Measurements from ENCODE around the gene PIAS4.

DNA sequence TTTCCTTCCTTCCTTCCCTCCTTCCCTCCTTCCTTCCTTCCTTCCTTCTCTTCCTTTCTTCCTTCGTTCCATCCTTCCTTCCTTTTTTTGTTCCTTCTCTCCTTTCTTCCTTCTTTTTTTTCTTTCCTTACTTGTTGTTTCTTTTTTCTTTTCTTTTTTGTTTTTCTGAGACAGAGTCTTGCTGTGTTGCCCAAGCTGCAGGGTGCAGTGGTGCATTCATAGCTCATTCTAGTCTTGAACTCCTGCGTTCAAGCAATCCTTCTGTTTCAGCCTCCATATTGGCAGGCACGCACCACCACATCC, 16.8 kb upstream of the PIAS4 start:
- TF ChIP-seq, protein P1, sequence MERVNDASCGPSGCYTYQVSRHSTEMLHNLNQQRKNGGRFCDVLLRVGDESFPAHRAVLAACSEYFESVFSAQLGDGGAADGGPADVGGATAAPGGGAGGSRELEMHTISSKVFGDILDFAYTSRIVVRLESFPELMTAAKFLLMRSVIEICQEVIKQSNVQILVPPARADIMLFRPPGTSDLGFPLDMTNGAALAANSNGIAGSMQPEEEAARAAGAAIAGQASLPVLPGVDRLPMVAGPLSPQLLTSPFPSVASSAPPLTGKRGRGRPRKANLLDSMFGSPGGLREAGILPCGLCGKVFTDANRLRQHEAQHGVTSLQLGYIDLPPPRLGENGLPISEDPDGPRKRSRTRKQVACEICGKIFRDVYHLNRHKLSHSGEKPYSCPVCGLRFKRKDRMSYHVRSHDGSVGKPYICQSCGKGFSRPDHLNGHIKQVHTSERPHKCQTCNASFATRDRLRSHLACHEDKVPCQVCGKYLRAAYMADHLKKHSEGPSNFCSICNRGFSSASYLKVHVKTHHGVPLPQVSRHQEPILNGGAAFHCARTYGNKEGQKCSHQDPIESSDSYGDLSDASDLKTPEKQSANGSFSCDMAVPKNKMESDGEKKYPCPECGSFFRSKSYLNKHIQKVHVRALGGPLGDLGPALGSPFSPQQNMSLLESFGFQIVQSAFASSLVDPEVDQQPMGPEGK (CRISPR knock-in tag; IDR thresholded peaks at IDR 0.05; ENCODE audit: borderline replicate concordance): no peak
- TF ChIP-seq CSDC2 (CRISPR knock-in tag; IDR thresholded peaks at IDR 0.05): no peak
- no peak for TF ChIP-seq ARNTL (CRISPR knock-in tag; IDR thresholded peaks at IDR 0.05; ENCODE audit: borderline replicate concordance, low read depth)
